GM21381 (cell line): ENCODE data around the gene ZNF768.
"Not testable (repeated sequence)": the region's sequence is repeated elsewhere in the genome, so short reads cannot be mapped to it uniquely, and the experiment has no call there.

Experiments used
- ATAC-seq: cut with Tn5 transposase; IDR thresholded peaks from one replicate; pipeline ENCODE4 v1.9.1; 2021; ENCODE audit warnings: mild to moderate bottlenecking, moderate library complexity; ENCODE audit not compliant: unreplicated experiment

Gene ZNF768

GRCh38 chr16:30511509-30511908 lies 14.9 kb downstream of the ZNF768 start:
- ATAC-seq = no peak

GRCh38 chr16:30510376-30510938 lies 15.9 kb downstream of the ZNF768 start:
- ATAC-seq = no peak

GRCh38 chr16:30509081-30509765 lies 17.1 kb downstream of the ZNF768 start:
- no peak for ATAC-seq

GRCh38 chr16:30503403-30504296 lies 22.7 kb downstream of the ZNF768 start:
- no peak for ATAC-seq

GRCh38 chr16:30499284-30499683 lies 27.1 kb downstream of the ZNF768 start:
- ATAC-seq = no peak

GRCh38 chr16:30494709-30495108 lies 31.7 kb downstream of the ZNF768 start:
- no peak for ATAC-seq

GRCh38 chr16:30493941-30494488 lies 32.4 kb downstream of the ZNF768 start:
- ATAC-seq = no peak

- ATAC-seq = no peak
These were observed 34.5 kb downstream of the ZNF768 start for GRCh38 chr16:30491744-30492308.

- no peak for ATAC-seq
These were observed 35.1 kb downstream of the ZNF768 start for GRCh38 chr16:30491229-30491628.

- no peak for ATAC-seq
These were observed 36.2 kb downstream of the ZNF768 start for GRCh38 chr16:30490210-30490609.

- ATAC-seq = no peak
These were observed 37.4 kb downstream of the ZNF768 start for GRCh38 chr16:30488764-30489605.

GRCh38 chr16:30485818-30486436 lies 40.4 kb downstream of the ZNF768 start:
- ATAC-seq = no peak

GRCh38 chr16:30484887-30485286 lies 41.5 kb downstream of the ZNF768 start:
- ATAC-seq = no peak

GRCh38 chr16:30482366-30482765 lies 44.0 kb downstream of the ZNF768 start:
- ATAC-seq = no peak

GRCh38 chr16:30481381-30481780 lies 45.0 kb downstream of the ZNF768 start:
- no peak for ATAC-seq

GRCh38 chr16:30478766-30479478 lies 47.4 kb downstream of the ZNF768 start:
- ATAC-seq = no peak

GRCh38 chr16:30477773-30478172 lies 48.6 kb downstream of the ZNF768 start:
- ATAC-seq = not testable (repeated sequence)

GRCh38 chr16:30476991-30477390 lies 49.4 kb downstream of the ZNF768 start:
- no peak for ATAC-seq

GRCh38 chr16:30474684-30475083 lies 51.7 kb downstream of the ZNF768 start:
- no peak for ATAC-seq
